Measurements from ENCODE around the gene NBPF9.
"Not testable (repeated sequence)": the region's sequence is repeated elsewhere in the genome, so short reads cannot be mapped to it uniquely, and the experiment has no call there.

NBPF9 gene, protein sequence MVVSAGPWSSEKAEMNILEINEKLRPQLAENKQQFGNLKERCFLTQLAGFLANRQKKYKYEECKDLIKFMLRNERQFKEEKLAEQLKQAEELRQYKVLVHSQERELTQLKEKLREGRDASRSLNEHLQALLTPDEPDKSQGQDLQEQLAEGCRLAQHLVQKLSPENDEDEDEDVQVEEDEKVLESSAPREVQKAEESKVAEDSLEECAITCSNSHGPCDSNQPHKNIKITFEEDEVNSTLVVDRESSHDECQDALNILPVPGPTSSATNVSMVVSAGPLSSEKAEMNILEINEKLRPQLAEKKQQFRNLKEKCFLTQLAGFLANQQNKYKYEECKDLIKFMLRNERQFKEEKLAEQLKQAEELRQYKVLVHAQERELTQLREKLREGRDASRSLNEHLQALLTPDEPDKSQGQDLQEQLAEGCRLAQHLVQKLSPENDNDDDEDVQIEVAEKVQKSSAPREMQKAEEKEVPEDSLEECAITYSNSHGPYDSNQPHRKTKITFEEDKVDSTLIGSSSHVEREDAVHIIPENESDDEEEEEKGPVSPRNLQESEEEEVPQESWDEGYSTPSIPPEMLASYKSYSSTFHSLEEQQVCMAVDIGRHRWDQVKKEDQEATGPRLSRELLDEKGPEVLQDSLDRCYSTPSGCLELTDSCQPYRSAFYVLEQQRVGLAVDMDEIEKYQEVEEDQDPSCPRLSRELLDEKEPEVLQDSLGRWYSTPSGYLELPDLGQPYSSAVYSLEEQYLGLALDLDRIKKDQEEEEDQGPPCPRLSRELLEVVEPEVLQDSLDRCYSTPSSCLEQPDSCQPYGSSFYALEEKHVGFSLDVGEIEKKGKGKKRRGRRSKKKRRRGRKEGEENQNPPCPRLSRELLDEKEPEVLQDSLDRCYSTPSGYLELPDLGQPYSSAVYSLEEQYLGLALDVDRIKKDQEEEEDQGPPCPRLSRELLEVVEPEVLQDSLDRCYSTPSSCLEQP (N-terminal part only)

DNA sequence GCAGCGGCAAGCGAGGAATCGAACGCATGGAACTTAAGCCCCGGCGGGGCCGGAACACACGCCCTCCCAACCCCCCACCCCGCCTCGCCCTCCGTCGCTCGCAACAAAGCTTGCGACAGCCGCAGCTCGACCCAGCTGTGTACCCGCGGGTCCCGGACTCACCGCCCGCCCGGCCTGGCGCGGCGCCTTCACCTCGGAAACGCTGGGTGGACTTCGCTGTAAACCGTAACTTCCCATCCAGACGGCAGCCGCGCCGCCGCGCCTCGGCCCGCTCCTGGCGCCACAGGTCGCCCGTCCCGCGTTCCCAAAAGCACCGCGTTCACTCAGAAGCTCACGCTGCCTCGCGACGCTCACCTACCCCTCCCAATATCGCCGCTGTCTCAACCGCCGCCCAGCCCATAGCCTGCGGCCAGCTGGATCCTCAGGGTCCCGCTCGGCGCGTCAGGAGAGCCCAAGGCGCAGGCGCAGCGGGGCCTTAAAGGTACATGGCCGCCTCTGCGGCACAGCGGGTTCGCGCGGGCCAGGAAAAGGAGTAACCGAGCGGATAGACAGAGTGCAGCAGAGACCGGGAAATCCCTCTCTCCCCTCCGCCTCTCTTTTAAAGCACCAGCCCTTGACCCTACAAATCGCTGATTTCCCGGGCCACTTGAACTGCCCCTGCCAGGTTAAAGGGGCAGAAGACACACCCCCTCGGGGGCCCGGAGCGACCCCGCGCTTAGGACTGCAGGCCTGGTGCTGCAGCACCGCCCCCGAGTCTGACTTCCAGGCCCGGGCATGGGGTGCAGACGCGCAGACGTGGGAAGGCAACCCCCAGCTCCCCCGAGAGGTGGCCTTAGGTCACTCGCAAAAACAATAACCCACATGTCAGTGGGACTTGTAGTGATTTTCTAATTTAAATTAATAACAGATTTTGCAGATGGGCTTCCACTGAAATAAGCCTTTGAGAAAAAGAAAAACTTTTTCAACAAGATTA, at the start of gene NBPF9:
Gene NBPF9, minus strand, starts transcription at position 443 of the 973 bp plus-strand sequence. CDS start 21,412 bp downstream, outside the sequence.
- peak; percentile 83 for DNase-seq

GRCh38 chr1:149149909-149150308, 46.6 kb upstream of the NBPF9 start:
- DNase-seq = not testable (repeated sequence)

- not testable (repeated sequence) for DNase-seq
Observed at GRCh38 chr1:149137585-149137984, 34.2 kb upstream of the NBPF9 start.

GRCh38 chr1:149130938-149131337, 27.6 kb upstream of the NBPF9 start:
- DNase-seq = not testable (repeated sequence)

DNA sequence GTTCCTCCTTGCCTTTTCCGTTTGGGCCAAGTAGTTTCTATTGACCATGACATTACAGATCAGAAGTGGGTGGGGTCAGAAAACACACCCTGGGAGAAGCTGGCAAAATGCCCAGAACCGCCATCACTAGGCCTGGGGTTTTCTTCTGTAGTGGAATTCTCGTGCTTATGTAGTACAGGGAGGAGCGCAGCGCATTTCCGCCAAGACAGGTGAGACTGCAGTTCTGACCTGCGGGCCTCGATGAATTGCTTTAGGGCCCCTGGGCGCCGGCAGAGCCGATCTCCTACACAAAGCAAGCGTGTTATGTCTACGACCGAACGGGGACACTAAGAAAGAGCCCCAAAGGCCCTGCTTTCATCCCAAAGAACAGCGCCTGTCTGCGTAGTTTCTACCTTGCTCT, 25.9 kb upstream of the NBPF9 start:
- not testable (repeated sequence) for DNase-seq

GRCh38 chr1:149126555-149127145, 23.3 kb upstream of the NBPF9 start:
- DNase-seq = not testable (repeated sequence)

DNA sequence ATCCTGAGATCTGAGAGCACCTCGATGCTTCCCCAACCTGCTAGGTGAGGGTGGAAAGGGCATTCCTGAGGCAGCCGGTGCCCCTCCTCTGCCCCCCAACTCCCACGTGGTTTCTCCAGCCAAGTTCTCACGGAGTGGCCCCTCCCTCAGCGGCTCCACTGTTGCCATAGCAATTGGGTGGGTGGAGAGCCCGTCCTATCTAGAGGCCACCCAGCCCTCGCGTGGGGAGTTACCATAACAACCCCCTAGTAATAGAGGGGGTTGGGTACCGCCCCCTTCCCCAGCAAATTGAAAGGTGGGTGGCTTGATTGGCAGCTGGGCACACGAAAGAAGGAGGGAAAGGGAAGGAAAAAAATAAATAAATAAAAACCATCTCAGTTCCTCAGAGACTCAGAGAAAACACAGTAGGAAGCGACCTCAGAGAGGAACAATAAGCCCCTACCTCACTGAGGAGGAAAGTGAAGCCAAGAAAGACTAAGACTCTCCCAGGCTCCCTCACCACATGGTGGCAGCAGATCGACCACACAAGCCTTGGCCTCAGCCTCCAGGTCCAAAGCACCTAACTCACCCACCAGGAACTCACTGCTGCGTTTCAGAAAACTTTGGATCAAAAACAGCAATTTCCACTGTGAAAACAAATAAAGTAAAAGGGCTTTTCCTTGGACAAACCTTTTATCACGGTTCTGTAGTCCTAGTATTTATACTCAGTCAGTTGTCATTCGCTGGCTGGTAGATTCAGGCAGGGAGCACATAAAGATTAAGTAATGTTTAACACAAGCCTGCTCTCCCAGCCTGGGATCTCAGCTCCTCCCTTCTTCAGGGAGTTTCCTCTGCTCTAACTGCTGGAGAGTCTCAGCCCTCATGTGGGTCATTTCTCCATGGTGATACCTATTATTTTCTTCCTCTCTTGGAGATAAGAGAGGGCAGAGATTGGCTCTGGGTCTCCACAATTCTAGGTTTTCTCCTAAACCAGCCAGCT, 20.9 kb upstream of the NBPF9 start:
- peak; percentile 59 for DNase-seq

DNA sequence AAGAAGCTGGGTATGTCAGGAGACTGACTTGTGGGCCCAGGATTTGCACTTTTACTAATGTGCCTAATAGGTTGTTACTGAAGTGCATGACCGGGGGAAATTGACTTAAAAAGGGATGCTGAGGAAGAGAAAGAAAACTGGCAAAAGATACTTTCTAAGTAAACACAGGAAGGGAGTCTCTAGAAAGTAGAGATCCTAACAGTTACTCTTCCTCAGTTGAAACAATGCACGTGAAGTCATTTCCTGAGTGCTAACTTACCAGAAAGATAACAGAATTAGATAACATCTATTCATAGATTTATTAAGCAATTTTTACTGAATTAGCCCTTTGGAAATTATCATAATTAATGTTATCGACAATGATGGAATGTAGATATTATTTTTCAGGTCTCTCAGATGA, 9.5 kb upstream of the NBPF9 start:
- not testable (repeated sequence) for DNase-seq

DNA sequence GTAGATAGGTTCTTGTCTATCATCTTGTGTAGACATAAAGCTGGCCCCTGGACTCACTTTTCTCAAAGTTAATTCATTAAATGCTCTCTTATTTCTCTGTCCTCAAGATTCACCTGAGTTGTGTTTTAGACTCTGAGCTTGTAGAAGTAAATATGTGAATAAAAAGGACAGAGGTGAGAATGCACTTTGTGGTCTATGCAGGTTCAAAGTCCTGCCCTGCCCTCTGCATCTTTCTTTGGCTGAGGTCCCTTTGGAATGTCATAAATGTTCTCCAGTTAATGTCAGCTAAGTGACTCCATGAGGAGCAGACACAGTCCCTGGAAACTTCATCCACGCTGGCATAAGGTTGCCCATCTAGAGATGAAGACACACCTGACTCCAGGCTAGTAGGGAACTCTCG, 7.0 kb upstream of the NBPF9 start:
- not testable (repeated sequence) for DNase-seq

DNA sequence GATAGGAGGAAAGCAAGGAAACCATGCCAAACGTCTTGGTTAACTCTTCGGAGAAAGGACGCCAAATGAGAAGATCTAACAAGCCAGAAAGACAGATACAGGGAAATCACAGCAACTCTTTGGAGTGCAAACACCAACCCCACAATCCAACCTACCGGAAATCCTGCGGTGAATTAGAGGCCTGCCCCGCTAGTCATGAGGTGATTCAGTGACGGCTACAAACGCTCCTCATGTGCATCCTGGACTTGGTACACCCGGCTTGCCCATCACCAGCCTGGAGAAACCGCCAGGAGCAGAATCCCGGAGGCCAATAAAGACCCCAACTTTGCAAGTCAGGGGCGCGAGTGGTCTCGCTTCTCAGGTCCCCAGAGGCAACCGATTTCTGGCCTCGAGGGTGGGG, 777 bp downstream of the NBPF9 start:
- DNase-seq = peak; percentile 78

DNA sequence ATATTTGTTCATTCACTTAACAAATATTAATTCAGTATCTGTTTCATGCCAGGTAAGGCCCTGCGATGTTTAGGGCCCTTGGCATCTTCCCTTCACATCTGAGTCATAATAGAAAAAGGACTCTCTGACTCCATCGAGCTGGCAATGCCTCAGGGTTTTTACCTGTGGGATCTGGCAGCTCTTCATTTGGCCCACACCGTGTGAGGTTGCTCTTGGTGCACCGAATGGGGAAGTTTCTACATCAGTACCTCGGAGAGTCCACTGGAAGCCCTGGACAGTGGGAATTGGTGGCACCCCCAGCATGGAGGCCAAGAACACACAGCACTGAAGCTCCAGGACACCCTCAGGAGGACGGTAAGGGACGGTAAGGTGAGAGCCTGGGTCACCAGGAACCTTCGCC, 5.1 kb downstream of the NBPF9 start:
- not testable (repeated sequence) for DNase-seq

DNA sequence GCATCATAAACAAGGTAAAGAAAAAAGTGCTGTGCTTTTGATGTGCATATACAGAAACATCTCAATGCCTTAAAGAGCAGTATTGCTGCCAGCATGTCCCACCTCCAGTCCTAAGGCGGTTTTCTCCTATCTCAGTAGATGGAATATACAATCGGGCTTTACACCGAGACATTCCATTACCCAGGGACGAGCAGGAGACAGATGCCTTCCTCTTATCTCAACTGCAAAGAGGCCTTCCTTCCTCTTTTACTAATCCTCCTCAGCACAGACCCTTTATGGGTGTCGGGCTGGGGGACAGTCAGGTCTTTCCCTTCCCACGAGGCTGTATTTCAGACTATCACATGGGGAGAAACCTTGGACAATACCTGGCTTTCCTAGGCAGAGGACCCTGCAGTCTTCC, 10.2 kb downstream of the NBPF9 start:
- DNase-seq = not testable (repeated sequence)

- not testable (repeated sequence) for DNase-seq
Observed at GRCh38 chr1:149075505-149076127, 27.7 kb downstream of the NBPF9 start.

- DNase-seq = not testable (repeated sequence)
Observed at GRCh38 chr1:149064611-149065010, 38.7 kb downstream of the NBPF9 start.

DNA sequence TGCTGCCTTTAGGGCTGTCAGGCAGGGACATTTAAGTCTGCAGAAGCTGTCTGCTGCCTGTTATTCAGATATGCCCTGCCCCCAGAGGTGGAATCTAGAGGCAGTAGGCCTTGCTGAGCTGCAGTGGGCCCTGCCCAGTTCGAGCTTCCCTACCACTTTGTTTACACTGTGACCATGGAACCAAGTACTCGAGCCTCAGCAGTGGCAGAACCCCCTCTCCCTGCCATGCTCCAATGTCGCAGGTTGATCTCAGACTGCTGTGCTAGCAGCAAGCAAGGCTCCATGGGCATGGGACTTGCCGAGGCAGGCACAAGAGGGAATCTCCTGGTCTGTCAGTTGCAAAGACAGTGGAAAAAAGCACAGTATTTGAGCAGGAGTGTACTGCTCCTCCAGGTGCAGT, 60.3 kb downstream of the NBPF9 start:
- not testable (repeated sequence) for DNase-seq

DNA sequence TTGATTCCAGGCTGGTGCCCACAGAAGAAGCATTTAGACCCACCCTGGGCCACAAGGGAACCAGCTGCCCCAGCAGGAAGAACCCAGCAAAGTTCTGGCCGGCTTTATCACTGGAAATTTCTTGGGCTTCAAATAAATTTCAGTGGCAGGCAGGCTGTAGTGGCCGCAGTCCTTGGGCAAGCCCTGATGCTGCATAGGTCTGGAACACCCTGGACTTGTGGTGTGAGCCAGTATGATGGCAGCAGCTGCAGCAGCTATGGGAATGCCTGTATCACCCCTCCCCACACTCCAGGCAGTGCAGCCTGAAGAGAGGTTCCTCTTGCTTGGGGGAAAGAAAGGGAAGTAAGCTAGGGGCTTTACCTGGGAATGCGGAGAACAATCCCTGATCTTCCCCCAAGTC, 69.4 kb downstream of the NBPF9 start:
- not testable (repeated sequence) for DNase-seq

DNA sequence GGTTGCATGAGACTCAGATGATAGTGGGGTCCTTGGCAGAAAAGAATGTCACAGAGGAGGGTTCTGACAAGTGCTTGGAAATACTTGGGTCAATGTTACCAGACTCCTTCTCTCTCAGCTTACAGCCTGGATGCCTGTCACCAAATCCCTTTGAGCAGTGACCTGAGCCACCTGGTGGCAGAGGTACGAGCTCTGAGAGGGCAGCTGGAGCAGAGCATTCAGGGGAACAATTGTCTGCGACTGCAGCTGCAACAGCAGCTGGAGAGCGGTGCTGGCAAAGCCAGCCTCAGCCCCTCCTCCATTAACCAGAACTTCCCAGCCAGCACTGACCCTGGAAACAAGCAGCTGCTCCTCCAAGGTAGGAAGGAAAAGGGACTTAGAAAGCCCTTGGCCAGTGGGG, 79.0 kb downstream of the NBPF9 start:
- DNase-seq = not testable (repeated sequence)

DNA sequence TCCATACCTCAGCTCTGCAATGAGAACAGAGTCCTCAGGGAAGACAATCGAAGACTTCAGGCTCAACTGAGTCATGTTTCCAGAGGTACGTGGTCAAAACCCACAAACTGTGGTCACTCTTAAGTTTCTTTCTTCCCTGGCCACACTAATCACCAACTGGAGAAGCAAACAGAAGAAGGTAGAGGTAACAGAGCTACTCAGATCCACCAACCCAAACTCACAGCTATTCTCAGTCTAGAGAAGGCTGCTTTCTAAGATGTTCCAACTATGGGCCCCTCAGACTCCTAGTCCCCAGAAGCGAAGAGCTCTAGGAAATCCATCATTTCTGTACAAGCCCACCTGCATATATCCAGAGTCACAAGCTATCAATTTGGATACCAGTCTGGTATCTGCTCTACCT, 84.8 kb downstream of the NBPF9 start:
- DNase-seq = not testable (repeated sequence)

DNA sequence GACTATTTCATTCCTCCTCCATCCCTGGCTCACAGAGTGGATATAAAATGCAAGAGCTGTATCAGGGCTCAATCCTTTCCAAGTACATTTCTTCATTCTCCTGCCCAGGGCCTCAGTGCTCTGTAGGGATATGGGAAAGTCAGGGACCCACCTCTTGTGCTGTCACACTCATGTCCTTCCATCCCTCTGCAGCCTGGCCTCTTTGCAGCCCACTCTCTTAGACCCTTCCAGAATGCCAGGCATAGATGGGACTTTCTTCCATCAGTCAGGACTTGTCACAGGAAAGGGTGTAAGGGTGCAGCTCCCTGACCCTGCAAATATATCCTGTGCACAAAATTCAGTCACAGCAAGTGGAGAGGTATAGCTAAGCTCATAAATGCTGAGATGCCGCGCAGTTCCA, 86.7 kb downstream of the NBPF9 start:
- not testable (repeated sequence) for DNase-seq

- not testable (repeated sequence) for DNase-seq
Observed at GRCh38 chr1:149015522-149015921, 87.8 kb downstream of the NBPF9 start.
